Esophagus (tissue), 2 donors: ENCODE measurements around the gene GLIS1. TPM values are rescaled to one million over a fixed set of nuclear protein-coding genes. Genes with fewer than 3 reads are reported as not detected.
A peak's percentile ranks its signal among the peaks of the same experiment; 100 is the strongest.

ENCODE experiments used
- H3K27ac ChIP-seq, 2 donors: one replicate each; pipeline ENCODE4 v1.5.1; 2013; ENCODE audit warnings: low read depth in 2 of 2, mild to moderate bottlenecking in 2 of 2, inconsistent platforms in 1 of 2, low read length in 1 of 2, moderate library complexity in 1 of 2
- H3K27me3 ChIP-seq, 2 donors: one replicate each; pipeline ENCODE4 v1.6.1; 2013; ENCODE audit warnings: low read length in 2 of 2, control low read depth in 1 of 2, mild to moderate bottlenecking in 1 of 2; ENCODE audit not compliant: insufficient read depth in 2 of 2, control insufficient read depth in 1 of 2
- H3K36me3 ChIP-seq, 2 donors: one replicate each; pipeline ENCODE4 v1.6.1; 2013; ENCODE audit warnings: low read length in 1 of 2; ENCODE audit not compliant: control insufficient read depth in 2 of 2, insufficient read depth in 2 of 2
- H3K4me1 ChIP-seq, 2 donors: one replicate each; pipeline ENCODE4 v1.6.1; 2013; ENCODE audit warnings: low read length in 1 of 2; ENCODE audit not compliant: control insufficient read depth in 2 of 2, insufficient read depth in 2 of 2
- H3K4me3 ChIP-seq, 2 donors: one replicate each; pipeline ENCODE4 v1.5.1; 2013; ENCODE audit warnings: low read length in 2 of 2, mild to moderate bottlenecking in 2 of 2, low read depth in 1 of 2, moderate library complexity in 1 of 2
- H3K9me3 ChIP-seq, 2 donors: one replicate each; pipeline ENCODE4 v1.6.1; 2013; ENCODE audit warnings: mild to moderate bottlenecking in 2 of 2, low read depth in 1 of 2, low read length in 1 of 2, moderate library complexity in 1 of 2; ENCODE audit not compliant: control insufficient read depth in 2 of 2, insufficient read depth in 1 of 2
- WGBS, 2 donors: extraction: QIAGEN DNeasy Blood & Tissue Kit; methylation state at CpG; one replicate each; pipeline ENCODE4 v1.1.7; 2013; 5-methylcytosine and 5-hydroxymethylcytosine counted together
- polyA plus RNA-seq, 2 donors: library from polyadenylated mRNA; stranded (reverse); fragments of 200-250 nt; gene quantifications; one replicate each; pipeline ENCODE4 v1.2.3, GENCODE V29; 2013
- donor health status: healthy with polysubstance abuse.
- donor health status: Bipolar disorder and iron deficiency.

Gene GLIS1
- polyA plus RNA-seq, 2 donors, result 0.18 TPM

DNA sequence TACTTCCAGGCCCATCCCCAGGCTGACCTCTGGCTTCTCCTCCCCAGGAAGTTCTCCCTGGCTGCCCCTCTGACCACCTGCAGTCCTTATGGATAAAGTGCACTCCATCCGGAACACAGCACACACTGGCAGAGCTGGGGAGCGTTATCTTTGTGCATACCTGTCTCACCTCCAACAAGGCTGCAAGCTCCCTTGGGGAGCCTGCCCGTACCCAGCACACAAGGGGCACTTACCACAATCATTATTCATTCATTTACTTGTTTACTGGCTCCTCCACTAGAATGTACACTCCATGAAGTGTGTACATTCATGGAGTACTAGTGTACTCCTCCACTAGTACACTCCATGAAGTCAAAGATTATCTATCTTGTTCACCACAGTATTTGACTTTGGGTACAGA, 30.3 kb downstream of the GLIS1 start:
- H3K4me3 ChIP-seq, result no peak overlapping the region
- H3K9me3 ChIP-seq, result no peaks in the 10 kb centered on the region
- no peaks in the 10 kb centered on the region for H3K4me1 ChIP-seq
- no peak overlapping the region for H3K27ac ChIP-seq
- 79 to 86% methylated on average over 3 of the region's 3 CpGs for WGBS, 2 donors
- no peaks in the 10 kb centered on the region for H3K27me3 ChIP-seq
- H3K36me3 ChIP-seq, result no peaks in the 10 kb centered on the region

DNA sequence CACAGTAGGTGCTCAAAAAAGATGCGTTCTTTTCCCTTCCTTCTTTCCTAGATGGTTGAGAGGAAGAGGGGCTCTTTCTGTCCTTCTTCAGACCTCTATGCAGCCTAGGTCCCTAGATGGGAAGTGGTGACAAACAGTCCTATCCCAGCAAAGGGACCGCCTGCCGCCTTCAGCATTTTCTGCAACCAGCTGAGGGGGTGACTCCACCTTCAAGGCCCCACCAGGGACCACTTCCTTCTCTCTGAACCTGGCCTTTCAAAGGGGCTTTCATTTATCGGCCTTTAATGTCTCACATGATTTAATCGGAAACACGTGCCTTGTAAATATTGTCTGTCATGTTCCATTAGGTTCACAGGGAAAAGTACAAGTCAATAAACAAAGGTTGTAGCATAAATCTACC, 32.6 kb downstream of the GLIS1 start:
- Histone ChIP-seq H3K4me3 (no peak overlapping the region), H3K4me1 (no peaks in the 10 kb centered on the region), H3K27ac (no peak overlapping the region), H3K9me3 (no peaks in the 10 kb centered on the region), H3K36me3 (no peaks in the 10 kb centered on the region), H3K27me3 (no peaks in the 10 kb centered on the region)
- WGBS, 2 donors, result 55 to 60% methylated on average over 6 of the region's 6 CpGs

DNA sequence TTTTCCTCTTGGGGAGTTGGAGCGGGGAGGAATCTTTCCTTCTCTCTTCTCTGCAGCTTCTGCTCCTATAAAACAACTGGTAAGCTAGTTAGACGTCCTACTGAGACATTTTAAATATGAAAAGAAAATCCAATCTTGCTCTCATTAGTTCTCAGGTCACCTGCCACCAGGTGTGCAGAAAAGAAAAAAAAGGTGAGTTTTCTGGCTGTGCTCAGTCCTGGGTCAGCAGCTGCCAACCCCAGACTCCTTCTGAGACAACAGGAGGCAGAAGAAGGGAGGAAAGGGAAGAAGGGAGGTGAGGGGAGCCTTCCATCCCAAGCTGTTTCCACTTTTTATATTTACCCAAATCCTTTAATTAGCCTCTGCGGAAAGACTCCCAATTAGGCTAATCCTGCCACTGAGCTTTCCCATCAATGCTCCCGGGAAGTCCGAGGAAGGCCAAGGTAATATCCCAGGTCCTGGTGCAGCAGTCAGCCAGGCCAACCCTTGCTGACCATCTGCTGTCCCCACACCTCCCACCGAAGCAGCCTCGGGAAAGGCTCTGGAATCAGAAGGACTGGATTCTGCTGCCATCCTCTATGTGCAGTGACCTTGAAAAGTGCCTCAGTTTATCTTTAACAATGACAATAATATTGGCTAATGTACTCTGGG, 33.4 kb downstream of the GLIS1 start:
- Histone ChIP-seq H3K27me3 (no peaks in the 10 kb centered on the region), H3K4me3 (no peak overlapping the region), H3K27ac (no peak overlapping the region), H3K4me1 (no peaks in the 10 kb centered on the region), H3K36me3 (no peaks in the 10 kb centered on the region), H3K9me3 (no peaks in the 10 kb centered on the region)
- WGBS, 2 donors, result 66 to 71% methylated on average over 7 of the region's 7 CpGs

DNA sequence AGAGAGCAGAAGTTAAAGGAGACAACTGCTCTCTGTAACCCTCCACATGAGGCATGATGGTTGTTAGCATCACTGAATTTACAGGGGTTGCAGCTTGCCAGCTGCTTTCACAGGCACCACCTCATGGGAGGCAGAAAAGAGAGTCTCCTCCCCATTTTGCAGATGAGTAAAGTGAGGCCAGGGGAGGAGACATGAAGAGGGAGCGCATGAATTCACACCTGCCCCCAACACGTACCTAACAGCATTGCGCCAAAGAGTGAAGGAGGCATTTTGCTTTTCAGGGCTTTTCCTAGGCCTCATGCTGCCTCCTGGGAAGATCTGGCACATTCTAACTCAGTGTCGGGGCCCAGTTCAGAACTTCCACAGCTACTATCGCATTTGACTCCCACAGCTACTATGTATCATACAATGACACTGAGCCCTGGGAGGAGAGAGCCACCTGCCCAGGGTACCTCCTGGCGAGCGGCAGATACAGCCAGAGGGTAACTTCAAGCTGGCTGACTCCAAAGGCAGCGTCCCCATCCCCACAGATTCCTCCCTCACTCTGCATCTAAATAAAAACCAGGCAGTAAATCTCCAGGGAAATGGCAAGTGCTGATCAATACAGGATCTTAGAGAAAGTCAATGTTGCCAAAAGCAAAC, 34.0 kb downstream of the GLIS1 start:
- Histone ChIP-seq H3K27me3 (no peaks in the 10 kb centered on the region), H3K27ac (no peak overlapping the region)
- WGBS, 2 donors, result 91% methylated on average over 8 of the region's 8 CpGs

DNA sequence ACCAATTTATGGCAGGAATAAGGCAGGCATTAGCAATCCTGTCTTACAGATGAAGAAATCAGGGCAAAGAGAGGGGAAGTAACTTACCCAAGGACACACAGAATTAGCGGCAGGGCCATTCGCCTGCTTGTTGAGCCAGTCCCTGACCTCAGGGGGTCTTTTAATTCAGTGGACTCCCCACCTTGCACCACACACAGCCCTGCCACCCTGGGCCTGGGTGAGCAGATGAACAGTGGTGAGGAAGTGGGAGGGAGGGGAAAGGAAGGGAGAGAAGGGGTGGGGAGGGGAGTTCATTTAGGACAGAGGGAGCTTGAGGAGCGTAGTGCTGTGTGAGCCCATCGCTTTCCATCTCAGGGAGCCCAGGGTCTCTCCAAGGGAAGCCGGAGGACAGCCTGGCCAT, 34.7 kb downstream of the GLIS1 start:
- WGBS, 2 donors, result 90 to 96% methylated on average over 5 of the region's 5 CpGs
- H3K27ac ChIP-seq, result no peak overlapping the region
- no peaks in the 10 kb centered on the region for H3K27me3 ChIP-seq
- H3K4me3 ChIP-seq, result no peak overlapping the region
- no peaks in the 10 kb centered on the region for H3K36me3 ChIP-seq
- no peaks in the 10 kb centered on the region for H3K9me3 ChIP-seq
- H3K4me1 ChIP-seq, result no peaks in the 10 kb centered on the region

More for the DNA sequence above, 34.0 kb downstream of the GLIS1 start:
- Histone ChIP-seq H3K4me3 (no peak overlapping the region), H3K9me3 (no peaks in the 10 kb centered on the region), H3K4me1 (no peaks in the 10 kb centered on the region), H3K36me3 (no peaks in the 10 kb centered on the region)

DNA sequence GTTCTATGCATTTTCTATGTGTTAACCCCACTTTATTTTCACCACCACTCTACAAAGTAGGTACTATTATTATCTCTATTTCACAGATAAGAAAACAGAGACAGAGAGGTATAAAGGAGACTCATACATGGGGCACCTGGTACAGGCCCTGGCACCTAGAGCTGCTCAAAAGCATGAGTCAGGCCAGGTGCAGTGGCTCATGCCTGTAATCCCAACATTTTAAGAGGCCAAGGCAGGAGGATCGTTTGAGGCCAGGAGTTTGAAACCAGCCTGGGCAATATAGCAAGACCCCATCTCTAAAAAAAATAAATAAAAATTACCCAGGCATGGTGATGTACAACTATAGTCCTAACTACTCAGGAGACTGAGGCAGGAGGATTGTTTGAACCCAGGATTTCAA, 35.8 kb downstream of the GLIS1 start:
- WGBS, 2 donors, result 71 to 78% methylated on average over 1 of the region's 1 CpG
- Histone ChIP-seq H3K27me3 (no peaks in the 10 kb centered on the region), H3K4me3 (no peak overlapping the region), H3K4me1 (no peaks in the 10 kb centered on the region), H3K9me3 (no peaks in the 10 kb centered on the region), H3K27ac (no peak overlapping the region), H3K36me3 (no peaks in the 10 kb centered on the region)

DNA sequence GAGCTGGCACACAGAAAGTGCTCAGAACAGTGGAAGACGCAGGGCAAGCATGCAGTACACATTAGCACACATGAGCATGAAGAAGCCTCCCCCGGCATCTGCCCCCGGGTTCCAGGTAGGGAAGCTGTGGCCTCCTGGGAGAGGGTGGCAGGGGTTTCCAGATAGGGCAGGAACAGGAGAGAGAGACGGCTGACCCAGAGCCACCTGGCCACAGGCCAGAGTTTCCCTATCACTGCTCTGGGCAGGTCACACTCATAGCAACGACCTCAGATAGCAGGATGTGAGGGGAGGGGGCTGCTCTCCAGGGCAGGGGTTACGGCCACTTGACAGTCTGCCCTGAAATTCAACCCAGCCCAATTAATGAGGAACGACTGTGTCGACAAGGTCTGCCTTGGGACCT, 36.6 kb downstream of the GLIS1 start:
- Histone ChIP-seq H3K4me1 (no peaks in the 10 kb centered on the region), H3K27ac (no peak overlapping the region), H3K4me3 (no peak overlapping the region), H3K27me3 (no peaks in the 10 kb centered on the region), H3K36me3 (no peaks in the 10 kb centered on the region), H3K9me3 (no peaks in the 10 kb centered on the region)
- WGBS, 2 donors, result 66 to 71% methylated on average over 8 of the region's 8 CpGs

DNA sequence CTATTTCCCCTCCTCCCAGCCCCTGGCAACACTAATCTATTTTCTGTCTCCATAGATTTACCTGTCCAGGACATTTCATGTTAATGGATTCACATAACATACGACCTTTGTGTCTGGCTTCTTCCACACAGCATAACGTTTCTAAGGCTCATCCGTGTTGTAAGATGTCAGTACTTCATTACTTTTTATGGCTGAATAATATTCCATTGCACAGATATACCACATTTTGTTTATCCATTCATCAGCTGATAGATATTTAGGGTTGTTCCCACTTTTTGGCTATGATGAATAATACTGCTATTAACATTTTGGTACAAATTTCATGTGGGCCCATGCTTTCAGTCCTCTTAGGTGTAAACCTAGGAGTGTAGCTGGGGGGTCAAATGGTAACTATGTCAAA, 38.2 kb downstream of the GLIS1 start:
- H3K9me3 ChIP-seq, result no peaks in the 10 kb centered on the region
- H3K27ac ChIP-seq, result no peak overlapping the region
- H3K36me3 ChIP-seq, result no peaks in the 10 kb centered on the region
- 91 to 93% methylated on average over 3 of the region's 3 CpGs for WGBS, 2 donors
- H3K27me3 ChIP-seq, result no peaks in the 10 kb centered on the region
- no peaks in the 10 kb centered on the region for H3K4me1 ChIP-seq
- H3K4me3 ChIP-seq, result no peak overlapping the region

DNA sequence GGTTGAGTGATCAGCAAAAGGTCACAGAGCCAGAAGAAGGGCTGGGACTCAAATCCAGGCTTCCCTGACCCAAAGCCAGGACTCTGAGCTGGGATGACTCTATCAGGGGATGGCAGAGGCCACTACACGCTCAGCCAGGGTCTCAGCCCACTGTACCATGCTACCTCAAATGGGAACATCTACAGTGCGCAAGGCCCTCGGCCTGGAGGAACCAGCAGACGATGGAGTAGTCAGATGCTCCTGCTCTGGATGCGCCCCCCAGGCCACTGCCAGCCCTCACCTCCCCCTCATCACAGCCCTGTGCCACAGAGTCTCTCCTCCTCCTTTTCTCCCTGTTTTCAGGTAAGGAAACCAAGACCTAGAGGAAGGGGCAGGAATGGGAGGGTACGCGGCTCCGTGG, 39.0 kb downstream of the GLIS1 start:
- Histone ChIP-seq H3K36me3 (no peaks in the 10 kb centered on the region), H3K4me1 (no peaks in the 10 kb centered on the region), H3K4me3 (no peak overlapping the region), H3K27me3 (no peaks in the 10 kb centered on the region), H3K9me3 (no peaks in the 10 kb centered on the region), H3K27ac (no peak overlapping the region)
- 93% methylated on average over 8 of the region's 8 CpGs for WGBS, 2 donors

DNA sequence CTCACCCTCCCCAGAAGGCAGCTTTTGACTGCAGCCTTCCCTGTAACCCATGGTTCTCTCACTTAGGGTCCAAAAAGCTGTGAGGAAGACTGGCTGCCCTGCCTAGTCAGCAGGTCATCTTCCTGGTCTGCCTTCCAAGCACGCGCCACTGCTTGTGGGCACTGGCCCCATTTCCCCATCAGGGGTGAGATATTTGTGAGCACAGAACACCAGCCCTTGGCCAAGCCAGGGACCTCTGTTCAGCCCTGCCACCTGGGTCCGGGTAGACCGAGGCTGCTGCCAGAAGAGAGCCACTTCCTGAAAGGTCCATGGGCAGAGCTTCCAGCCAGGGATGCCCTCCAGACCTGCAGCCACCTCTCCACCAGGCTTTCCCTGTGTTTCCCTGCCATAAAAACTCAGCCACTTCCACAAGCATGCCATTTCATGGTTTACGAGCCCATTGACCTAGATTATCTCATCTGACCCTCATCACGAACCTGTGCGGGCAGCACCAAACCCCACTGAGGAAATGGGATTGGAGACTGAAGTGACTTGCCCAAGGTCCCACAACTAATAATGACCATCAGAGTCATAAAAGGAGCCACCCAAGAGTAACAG, 40.5 kb downstream of the GLIS1 start:
- WGBS, 2 donors, result 75 to 76% methylated on average over 7 of the region's 7 CpGs
- Histone ChIP-seq H3K4me1 (no peaks in the 10 kb centered on the region), H3K27ac (peak overlapping the region in 1 of 2 donors; percentile 22), H3K9me3 (no peaks in the 10 kb centered on the region), H3K4me3 (no peak overlapping the region), H3K36me3 (no peaks in the 10 kb centered on the region), H3K27me3 (no peaks in the 10 kb centered on the region)
